CD8-positive, alpha-beta memory T cell (primary cell): ENCODE results near the gene RAB5IF. TPM values are rescaled to one million over a fixed set of nuclear protein-coding genes. Genes with fewer than 3 reads are reported as not detected.

Experiments
- CTCF ChIA-PET: fragments of 350-600 bp; sonication (Branson Sonifier 250); formaldehyde crosslinking; loops from one replicate; lab custom pipeline; 2021; ENCODE audit warnings: antibody characterized with exemption; lab: Charles Lee
- POLR2A ChIA-PET: fragments of 350-600 bp; sonication (Branson Sonifier 250); formaldehyde crosslinking; loops from one replicate; lab custom pipeline; 2021; ENCODE audit warnings: antibody characterized with exemption; lab: Charles Lee
- DNase-seq, 5 donors: peaks; one replicate each; pipeline versions ENCODE4 v3.0.0 to v3.0.0-alpha.2; 2020 to 2022; ENCODE audit warnings: mixed read lengths in 1 of 5
- H3K27ac ChIP-seq: one replicate; pipeline ENCODE4 v1.7.0; 2013; ENCODE audit warnings: low read depth, mild to moderate bottlenecking, low read length, moderate library complexity
- H3K27me3 ChIP-seq: 2 replicates; pipeline ENCODE4 v1.7.0; 2013; ENCODE audit warnings: low read length, mild to moderate bottlenecking; ENCODE audit not compliant: insufficient read depth, poor library complexity, severe bottlenecking
- H3K36me3 ChIP-seq: 2 replicates; pipeline ENCODE4 v1.7.0; 2013; ENCODE audit warnings: mild to moderate bottlenecking, low read length, moderate library complexity; ENCODE audit not compliant: insufficient read depth
- H3K4me1 ChIP-seq: 2 replicates; pipeline ENCODE4 v1.7.0; 2013; ENCODE audit warnings: mild to moderate bottlenecking, low read length, moderate library complexity; ENCODE audit not compliant: insufficient read depth
- H3K4me3 ChIP-seq: 2 replicates; pipeline ENCODE4 v1.7.0; 2013; ENCODE audit warnings: mild to moderate bottlenecking, low read length
- H3K9me3 ChIP-seq: 2 replicates; pipeline ENCODE4 v1.7.0; 2013; ENCODE audit warnings: mild to moderate bottlenecking, low read length
- H3K27ac Mint-ChIP-seq, 8 donors: one replicate each; pipeline ENCODE4 v1.8.0; 2020 to 2021; ENCODE audit warnings: mixed read lengths in 8 of 8, mild to moderate bottlenecking in 6 of 8, inconsistent platforms in 3 of 8, moderate library complexity in 3 of 8
- H3K27me3 Mint-ChIP-seq, 2 donors: one replicate each; pipeline ENCODE4 v1.8.0; 2020 to 2021; ENCODE audit warnings: mixed read lengths in 2 of 2, mild to moderate bottlenecking in 1 of 2, moderate library complexity in 1 of 2
- H3K36me3 Mint-ChIP-seq, 3 donors: one replicate each; pipeline ENCODE4 v1.8.0; 2020 to 2021; ENCODE audit warnings: mixed read lengths in 3 of 3, inconsistent platforms in 1 of 3, mild to moderate bottlenecking in 1 of 3
- H3K4me1 Mint-ChIP-seq, 3 donors: one replicate each; pipeline ENCODE4 v1.8.0; 2020 to 2021; ENCODE audit warnings: mixed read lengths in 3 of 3, inconsistent platforms in 1 of 3, mild to moderate bottlenecking in 1 of 3
- H3K4me3 Mint-ChIP-seq, 7 donors: one replicate each; pipeline ENCODE4 v1.8.0; 2020 to 2021; ENCODE audit warnings: mixed read lengths in 7 of 7, mild to moderate bottlenecking in 6 of 7, moderate library complexity in 4 of 7, inconsistent platforms in 2 of 7
- H3K9me3 Mint-ChIP-seq, 5 donors: one replicate each; pipeline ENCODE4 v1.8.0; 2020 to 2022; ENCODE audit warnings: mixed read lengths in 5 of 5, mild to moderate bottlenecking in 3 of 5, moderate library complexity in 2 of 5, inconsistent platforms in 1 of 5
- polyA plus RNA-seq: library from polyadenylated mRNA; unstranded; fragments of 300-500 nt; fragmentation: Illumina TruSeq; gene quantifications from one replicate; pipeline ENCODE4 v1.2.3, GENCODE V29; 2021
- total RNA-seq, 2 experiments: library from RNA; stranded (reverse); gene quantifications; one replicate each; pipeline ENCODE4 v1.2.3, GENCODE V29; 2021

RAB5IF gene
- total and polyA plus RNA-seq, 3 experiments from 2014 or later, result 159 to 180 (median 173) TPM

- CTCF ChIA-PET, result interaction anchor here (1.0 to 4.2 kb wide), 8 partner anchors 12 to 183 kb away, joined by 3 to 42 read pairs (median 5); partner anchors contain the start of gene RAB5IF
- DNase-seq, result peak in 1 of 5 donors; percentile 43
- Histone ChIP-seq H3K9me3 (no peaks in the 10 kb centered on the region), H3K27ac (peak overlapping the region; percentile 91), H3K36me3 (no peaks in the 10 kb centered on the region), H3K4me1 (peaks cover 27% of the 10 kb centered on the region), H3K4me3 (peak overlapping the region; percentile 52), H3K27me3 (no peaks in the 10 kb centered on the region)
- Mint-ChIP-seq H3K4me1 (peaks cover 30 to 40% (median 37%) of the 10 kb centered on the region in 3 donors), H3K27ac (peak overlapping the region; percentile 97 to 100 (median 98)), H3K9me3 (peaks cover 0 to under 1% (median 0%) of the 10 kb centered on the region in 5 donors), H3K27me3 (peaks cover 0 to 3% of the 10 kb centered on the region in 2 donors), H3K36me3 (peaks cover 0 to 10% (median 0%) of the 10 kb centered on the region in 3 donors), H3K4me3 (peak overlapping the region; percentile 86 to 94 (median 90))
- POLR2A ChIA-PET, result interaction anchor here (0.5 to 3.7 kb wide), 9 partner anchors 21 to 192 kb away, joined by 3 to 49 read pairs (median 5); partner anchors contain the start of genes RAB5IF and SLA2
These were observed 33.7 kb upstream of the RAB5IF start for GRCh38 chr20:36571564-36572504.

DNA sequence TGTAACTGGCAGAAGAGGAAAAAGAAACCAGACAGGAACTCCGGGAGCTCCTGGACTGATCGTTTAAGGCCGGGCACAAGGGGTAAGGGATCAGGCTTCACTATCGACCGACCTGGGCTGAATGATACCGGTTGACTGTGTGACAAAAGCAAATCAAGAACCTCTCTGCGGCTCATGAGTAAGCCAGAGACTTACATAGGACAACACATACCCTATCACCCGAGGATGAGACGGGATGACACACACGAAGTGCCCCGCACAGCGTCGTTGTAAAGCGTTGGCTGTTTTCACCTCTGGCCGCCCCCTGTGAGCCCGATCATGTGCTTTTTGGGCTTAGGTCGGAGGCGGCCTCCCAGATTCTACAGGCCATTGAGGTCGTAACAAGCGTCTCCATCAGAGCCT, 32.9 kb upstream of the RAB5IF start:
- Histone ChIP-seq H3K27ac (peak overlapping the region; percentile 91), H3K36me3 (no peaks in the 10 kb centered on the region), H3K27me3 (no peaks in the 10 kb centered on the region), H3K4me3 (peak overlapping the region; percentile 52), H3K4me1 (peaks cover 28% of the 10 kb centered on the region), H3K9me3 (no peaks in the 10 kb centered on the region)
- Mint-ChIP-seq H3K27ac (peak overlapping the region; percentile 97 to 100 (median 98)), H3K4me1 (peaks cover 30 to 40% (median 37%) of the 10 kb centered on the region in 3 donors), H3K4me3 (peak overlapping the region; percentile 86 to 94 (median 90)), H3K9me3 (no peaks in the 10 kb centered on the region), H3K36me3 (peaks cover 0 to 10% (median 0%) of the 10 kb centered on the region in 3 donors), H3K27me3 (peaks cover 0 to 3% of the 10 kb centered on the region in 2 donors)
- CTCF ChIA-PET, result interaction anchor here (0.5 to 4.2 kb wide), 10 partner anchors 13 to 182 kb away, joined by 3 to 42 read pairs (median 6); partner anchors contain the start of gene RAB5IF
- POLR2A ChIA-PET, result interaction anchor here (0.5 to 3.7 kb wide), 10 partner anchors 15 to 606 kb away, joined by 3 to 49 read pairs (median 4); partner anchors contain the start of genes MROH8, RAB5IF, RPN2 and SLA2
- DNase-seq, result peak in 3 of 5 donors; percentile 47 to 82 (median 48)

DNA sequence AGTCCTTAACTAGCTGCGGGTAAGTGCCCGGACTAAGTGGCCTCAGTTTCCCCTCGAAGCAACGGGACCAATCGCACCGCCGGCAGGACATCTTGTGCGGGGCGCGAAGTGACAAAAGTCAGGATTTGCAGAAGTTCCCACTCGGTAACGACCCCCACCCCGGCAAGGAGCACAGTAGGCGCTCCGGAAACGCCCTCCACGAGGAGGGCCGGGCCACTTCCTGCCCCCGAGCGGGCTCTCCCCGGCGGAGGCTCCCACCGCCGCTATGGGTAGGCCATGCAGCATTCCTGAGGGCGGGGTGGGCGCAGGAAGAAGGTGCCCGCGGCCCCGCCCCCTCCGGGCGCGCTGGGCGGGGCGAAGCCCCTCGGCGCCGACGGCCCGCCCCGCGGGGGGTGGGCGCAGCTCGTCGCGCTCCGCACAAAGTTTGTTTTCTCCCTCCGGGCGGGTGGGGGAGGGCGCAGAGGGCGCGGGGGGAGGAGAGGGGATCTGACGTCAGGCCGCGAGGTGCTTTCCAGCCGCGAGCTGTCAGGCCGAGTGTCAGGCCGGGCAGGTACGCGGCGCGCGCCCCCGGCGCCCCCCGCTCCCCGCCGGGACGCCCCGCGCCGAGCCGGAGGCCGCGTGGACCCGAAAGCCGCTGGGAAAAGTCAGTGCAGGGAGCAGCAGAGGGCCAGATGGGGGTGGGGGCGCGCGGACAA, 32.3 kb upstream of the RAB5IF start, which contains the start of gene TGIF2:
TGIF2 (plus strand) TSS at position 495 of the 695 bp plus-strand sequence. CDS start 5,178 bp downstream, outside the sequence.
- peak within 1 kb of the TSS; percentile 97 to 100 (median 98) for H3K27ac Mint-ChIP-seq
- peak within 1 kb of the TSS; percentile 66 for H3K4me3 ChIP-seq
- peak within 1 kb of the TSS; percentile 91 for H3K27ac ChIP-seq
- no peaks in the 10 kb centered on the region for H3K36me3 ChIP-seq
- H3K27me3 Mint-ChIP-seq, result peaks cover 0 to 3% of the 10 kb centered on the region in 2 donors
- peaks cover 0 to 14% (median 0%) of the 10 kb centered on the region in 3 donors for H3K36me3 Mint-ChIP-seq
- CTCF ChIA-PET, result interaction anchor here (0.5 to 4.2 kb wide), 10 partner anchors 11 to 181 kb away, joined by 3 to 42 read pairs (median 6); partner anchors contain the start of gene RAB5IF
- POLR2A ChIA-PET, result interaction anchor here (0.5 to 3.7 kb wide), 14 partner anchors 8 to 606 kb away, joined by 3 to 49 read pairs (median 4); partner anchors contain the start of genes DSN1, MROH8, RAB5IF and RPN2
- no peaks in the 10 kb centered on the region for H3K9me3 Mint-ChIP-seq
- H3K4me3 Mint-ChIP-seq, result peak within 1 kb of the TSS; percentile 90 to 96 (median 93)
- H3K4me1 Mint-ChIP-seq, result peaks cover 30 to 40% (median 37%) of the 10 kb centered on the region in 3 donors
- peak; percentile 85 to 96 (median 93) for DNase-seq
- H3K27me3 ChIP-seq, result no peaks in the 10 kb centered on the region
- H3K9me3 ChIP-seq, result no peaks in the 10 kb centered on the region
- H3K4me1 ChIP-seq, result peaks cover 33% of the 10 kb centered on the region

GRCh38 chr20:36573798-36574365, 31.7 kb upstream of the RAB5IF start:
- no peaks in the 10 kb centered on the region for H3K27me3 ChIP-seq
- peak overlapping the region; percentile 60 for H3K4me3 ChIP-seq
- Mint-ChIP-seq H3K36me3 (peaks cover 0 to 19% (median 0%) of the 10 kb centered on the region in 3 donors), H3K4me3 (peak overlapping the region; percentile 50 to 93 (median 90)), H3K9me3 (no peaks in the 10 kb centered on the region), H3K4me1 (peaks cover 30 to 40% (median 37%) of the 10 kb centered on the region in 3 donors), H3K27me3 (peaks cover 0 to 3% of the 10 kb centered on the region in 2 donors), H3K27ac (peak overlapping the region in 6 of 8 donors; percentile 32 to 92 (median 77))
- POLR2A ChIA-PET, result interaction anchor here (0.6 to 3.7 kb wide), 12 partner anchors 9 to 605 kb away, joined by 3 to 49 read pairs (median 4); partner anchors contain the start of genes DSN1, MROH8, RAB5IF and RPN2
- peak overlapping the region; percentile 91 for H3K27ac ChIP-seq
- H3K36me3 ChIP-seq, result peaks cover 6% of the 10 kb centered on the region
- peak in 4 of 5 donors; percentile 29 to 67 (median 35) for DNase-seq
- CTCF ChIA-PET, result interaction anchor here (1.1 to 4.2 kb wide), 8 partner anchors 11 to 181 kb away, joined by 3 to 42 read pairs (median 6); partner anchors contain the start of gene RAB5IF
- H3K9me3 ChIP-seq, result no peaks in the 10 kb centered on the region
- peaks cover 33% of the 10 kb centered on the region for H3K4me1 ChIP-seq

GRCh38 chr20:36574366-36575135, 31.0 kb upstream of the RAB5IF start:
- Mint-ChIP-seq H3K4me1 (peaks cover 30 to 40% (median 37%) of the 10 kb centered on the region in 3 donors), H3K4me3 (peak overlapping the region; percentile 82 to 96 (median 93)), H3K27ac (peak overlapping the region; percentile 81 to 98 (median 96)), H3K27me3 (peaks cover 0 to 3% of the 10 kb centered on the region in 2 donors), H3K9me3 (no peaks in the 10 kb centered on the region), H3K36me3 (peaks cover 0 to 25% (median 3%) of the 10 kb centered on the region in 3 donors)
- peaks cover 10% of the 10 kb centered on the region for H3K36me3 ChIP-seq
- no peaks in the 10 kb centered on the region for H3K9me3 ChIP-seq
- peak overlapping the region; percentile 91 for H3K27ac ChIP-seq
- peak overlapping the region; percentile 66 for H3K4me3 ChIP-seq
- no peaks in the 10 kb centered on the region for H3K27me3 ChIP-seq
- ChIA-PET POLR2A (interaction anchor here (1.5 to 3.7 kb wide), 6 partner anchors 11 to 71 kb away, joined by 5 to 49 read pairs (median 14); partner anchors contain the start of genes RAB5IF and SLA2), CTCF (interaction anchor here (0.8 to 4.2 kb wide), 8 partner anchors 10 to 30 kb away, joined by 3 to 42 read pairs (median 6); partner anchors contain the start of gene RAB5IF)
- peak; percentile 35 to 70 (median 57) for DNase-seq
- peaks cover 33% of the 10 kb centered on the region for H3K4me1 ChIP-seq

GRCh38 chr20:36576081-36576445, 29.5 kb upstream of the RAB5IF start:
- H3K27ac Mint-ChIP-seq, result peak overlapping the region; percentile 17 to 97 (median 87)

More at GRCh38 chr20:36576081-36576445, 29.5 kb upstream of the RAB5IF start:
- peaks cover 0 to 36% (median 9%) of the 10 kb centered on the region in 3 donors for H3K36me3 Mint-ChIP-seq
- H3K4me3 Mint-ChIP-seq, result peak overlapping the region; percentile 9 to 96 (median 82)
- Histone ChIP-seq H3K9me3 (no peaks in the 10 kb centered on the region), H3K27me3 (no peaks in the 10 kb centered on the region), H3K27ac (no peak overlapping the region), H3K4me3 (no peak overlapping the region), H3K36me3 (peaks cover 21% of the 10 kb centered on the region), H3K4me1 (peaks cover 33% of the 10 kb centered on the region)
- DNase-seq, result no peak
- no peaks in the 10 kb centered on the region for H3K9me3 Mint-ChIP-seq
- ChIA-PET POLR2A (interaction anchor here (0.6 to 2.1 kb wide), 4 partner anchors 11 to 30 kb away, joined by 3 to 17 read pairs (median 9); partner anchors contain the start of gene RAB5IF), CTCF (interaction anchor here (1.2 to 4.2 kb wide), 5 partner anchors 13 to 29 kb away, joined by 3 to 42 read pairs (median 6); partner anchors contain the start of gene RAB5IF)
- H3K27me3 Mint-ChIP-seq, result peaks cover 0 to 3% of the 10 kb centered on the region in 2 donors
- H3K4me1 Mint-ChIP-seq, result peaks cover 33 to 44% (median 42%) of the 10 kb centered on the region in 3 donors
